Neuronal stem cell (in vitro differentiated cells): ENCODE measurements around the gene SEMA6A.

Source experiments
- DNase-seq: peaks from one replicate; pipeline ENCODE4 v3.0.0-alpha.2; 2013; ENCODE audit warnings: low spot score
- H2AFZ ChIP-seq: one replicate; pipeline ENCODE4 v1.6.1; 2013; ENCODE audit warnings: mild to moderate bottlenecking, low read length, inconsistent platforms
- H2AK5ac ChIP-seq: 2 replicates; pipeline ENCODE4 v1.6.1; 2013; ENCODE audit warnings: low read depth, mild to moderate bottlenecking, inconsistent platforms, low read length, moderate library complexity, mixed read lengths
- H2BK120ac ChIP-seq: 2 replicates; pipeline ENCODE4 v1.6.1; 2013; ENCODE audit warnings: low read depth, mild to moderate bottlenecking, inconsistent platforms, low read length, moderate library complexity, mixed read lengths
- H2BK12ac ChIP-seq: one replicate; pipeline ENCODE4 v1.6.1; 2013; ENCODE audit warnings: low read length, inconsistent platforms
- H2BK15ac ChIP-seq: 2 replicates; pipeline ENCODE4 v1.6.1; 2013; ENCODE audit warnings: mild to moderate bottlenecking, low read length, inconsistent platforms, mixed read lengths
- H2BK5ac ChIP-seq: one replicate; pipeline ENCODE4 v1.6.1; 2013; ENCODE audit warnings: inconsistent platforms, mild to moderate bottlenecking, low read length, moderate library complexity
- H3K14ac ChIP-seq: one replicate; pipeline ENCODE4 v1.6.1; 2013; ENCODE audit warnings: low read length, inconsistent platforms
- H3K18ac ChIP-seq: 2 replicates; pipeline ENCODE4 v1.6.1; 2013; ENCODE audit warnings: low read length, inconsistent platforms
- H3K23ac ChIP-seq: 2 replicates; pipeline ENCODE4 v1.6.1; 2013; ENCODE audit warnings: low read depth, mild to moderate bottlenecking, mixed read lengths, low read length, inconsistent platforms; ENCODE audit not compliant: poor library complexity
- H3K27ac ChIP-seq: replicated peaks from 3 replicates; pipeline ENCODE4 v1.5.1; 2013; ENCODE audit warnings: low read length, inconsistent platforms
- H3K27me3 ChIP-seq, 3 experiments: 2 replicates each; pipeline ENCODE4 v1.6.1; 2013; ENCODE audit warnings: low read length in 3 of 3, mild to moderate bottlenecking in 2 of 3, inconsistent platforms in 1 of 3, low read depth in 1 of 3, mixed read lengths in 1 of 3, moderate library complexity in 1 of 3; ENCODE audit not compliant: control insufficient read depth in 3 of 3, insufficient read depth in 3 of 3
- H3K36me3 ChIP-seq, 2 donors: replicated peaks in 1 of 2; 2 replicates each; pipeline ENCODE4 v1.6.1; 2013; ENCODE audit warnings: low read length in 2 of 2; ENCODE audit not compliant: control insufficient read depth in 2 of 2, insufficient read depth in 2 of 2
- H3K4ac ChIP-seq: 2 replicates; pipeline ENCODE4 v1.6.1; 2013; ENCODE audit warnings: inconsistent platforms, mild to moderate bottlenecking, low read length, moderate library complexity
- H3K4me1 ChIP-seq, 2 donors: 1 replicate in 1 of 2; 2 replicates in 1 of 2; pipeline ENCODE4 v1.6.1; 2013; ENCODE audit warnings: low read length in 2 of 2, low read depth in 1 of 2; ENCODE audit not compliant: control insufficient read depth in 2 of 2, insufficient read depth in 1 of 2
- H3K4me2 ChIP-seq: one replicate; pipeline ENCODE4 v1.6.1; 2013; ENCODE audit warnings: mild to moderate bottlenecking, low read length, inconsistent platforms; ENCODE audit not compliant: insufficient read depth, poor library complexity, severe bottlenecking
- H3K4me3 ChIP-seq, 2 donors: 2 replicates each; pipeline ENCODE4 v1.5.1; 2013; ENCODE audit warnings: low read length in 2 of 2, mild to moderate bottlenecking in 2 of 2, inconsistent platforms in 1 of 2, moderate library complexity in 1 of 2
- H3K79me1 ChIP-seq: one replicate; pipeline ENCODE4 v1.6.1; 2013; ENCODE audit warnings: low read depth, mild to moderate bottlenecking, inconsistent platforms, low read length, moderate library complexity
- H3K9ac ChIP-seq: one replicate; pipeline ENCODE4 v1.6.1; 2013; ENCODE audit warnings: mild to moderate bottlenecking, low read depth, low read length, inconsistent platforms; ENCODE audit not compliant: poor library complexity
- H3K9me3 ChIP-seq, 2 donors: replicated peaks in 1 of 2; 2 replicates each; pipeline versions ENCODE3 to v1.6.1; 2013; ENCODE audit warnings: low read length in 2 of 2, mild to moderate bottlenecking in 2 of 2, inconsistent platforms in 1 of 2, low read depth in 1 of 2, mixed read lengths in 1 of 2, moderate library complexity in 1 of 2; ENCODE audit not compliant: control insufficient read depth in 2 of 2, insufficient read depth in 1 of 2
- H4K8ac ChIP-seq: one replicate; pipeline ENCODE4 v1.6.1; 2013; ENCODE audit warnings: low read depth, mild to moderate bottlenecking, inconsistent platforms, low read length, moderate library complexity
- H4K91ac ChIP-seq: one replicate; pipeline ENCODE4 v1.6.1; 2013; ENCODE audit warnings: low read length, low read depth, mild to moderate bottlenecking, inconsistent platforms; ENCODE audit not compliant: poor library complexity
- WGBS, 2 donors: extraction: QIAGEN DNeasy Blood & Tissue Kit; methylation state at CpG; one replicate each; pipeline ENCODE4 v1.1.7; 2013; ENCODE audit warnings: missing lambda C conversion rate in 2 of 2, mixed read lengths in 1 of 2; ENCODE audit not compliant: insufficient read length in 2 of 2, insufficient replicate concordance in 1 of 2; ENCODE audit errors: extremely low coverage in 2 of 2; 5-methylcytosine and 5-hydroxymethylcytosine counted together

Gene SEMA6A

GRCh38 chr5:116583085-116583861 is 8.7 kb upstream of the SEMA6A start:
- Histone ChIP-seq H3K23ac (no peak overlapping the region), H3K27me3 (no peaks in the 10 kb centered on the region), H3K27ac (no peak overlapping the region), H4K8ac (no peak overlapping the region), H2BK12ac (no peak overlapping the region), H2AFZ (no peak overlapping the region), H3K4me1 (no peaks in the 10 kb centered on the region), H2BK120ac (no peak overlapping the region), H2AK5ac (no peak overlapping the region), H4K91ac (no peak overlapping the region), H3K79me1 (no peaks in the 10 kb centered on the region), H3K14ac (no peak overlapping the region), H3K4me2 (no peak overlapping the region), H3K36me3 (no peaks in the 10 kb centered on the region), H3K4me3 (no peak overlapping the region), H3K18ac (no peak overlapping the region), H2BK15ac (no peak overlapping the region), H2BK5ac (no peak overlapping the region), H3K9me3 (no peaks in the 10 kb centered on the region), H3K4ac (no peak overlapping the region), H3K9ac (no peak overlapping the region)
- DNase-seq: no peak

- H3K9ac ChIP-seq: no peak overlapping the region
- H4K8ac ChIP-seq: no peak overlapping the region
- H2AK5ac ChIP-seq: no peak overlapping the region
- no peak overlapping the region for H3K18ac ChIP-seq
- no peaks in the 10 kb centered on the region for H3K36me3 ChIP-seq
- no peak overlapping the region for H3K27ac ChIP-seq
- no peaks in the 10 kb centered on the region for H3K4me1 ChIP-seq
- no peak overlapping the region for H3K23ac ChIP-seq
- H3K27me3 ChIP-seq: no peaks in the 10 kb centered on the region
- 100% methylated on average over 1 of the region's 1 CpG; no CpG with 5 or more reads in 1 of the 2 donors for WGBS, 2 donors
- H3K9me3 ChIP-seq: no peaks in the 10 kb centered on the region
- no peak overlapping the region for H2BK12ac ChIP-seq
- H2BK120ac ChIP-seq: no peak overlapping the region
- H3K4me3 ChIP-seq: no peak overlapping the region
- H4K91ac ChIP-seq: no peak overlapping the region
- H3K4ac ChIP-seq: no peak overlapping the region
- no peak overlapping the region for H2AFZ ChIP-seq
- no peak overlapping the region for H3K14ac ChIP-seq
- H3K4me2 ChIP-seq: no peak overlapping the region
- DNase-seq: no peak
- no peak overlapping the region for H2BK15ac ChIP-seq
- no peak overlapping the region for H2BK5ac ChIP-seq
- no peaks in the 10 kb centered on the region for H3K79me1 ChIP-seq
Observed at GRCh38 chr5:116581910-116582309, 7.3 kb upstream of the SEMA6A start.

- no peak overlapping the region for H3K9ac ChIP-seq
- H2BK15ac ChIP-seq: no peak overlapping the region
- WGBS, 2 donors: no CpG with 5 or more reads among the region's 6 CpGs
- H3K18ac ChIP-seq: no peak overlapping the region
- no peak overlapping the region for H2BK120ac ChIP-seq
- no peak overlapping the region for H2BK5ac ChIP-seq
- no peak overlapping the region for H3K27ac ChIP-seq
- DNase-seq: no peak
- no peak overlapping the region for H3K4me3 ChIP-seq
- no peaks in the 10 kb centered on the region for H3K27me3 ChIP-seq
- no peaks in the 10 kb centered on the region for H3K9me3 ChIP-seq
- H3K23ac ChIP-seq: no peak overlapping the region
- no peaks in the 10 kb centered on the region for H3K36me3 ChIP-seq
- H3K4me2 ChIP-seq: no peak overlapping the region
- H4K91ac ChIP-seq: no peak overlapping the region
- no peaks in the 10 kb centered on the region for H3K4me1 ChIP-seq
- no peak overlapping the region for H3K14ac ChIP-seq
- no peak overlapping the region for H2BK12ac ChIP-seq
- H2AFZ ChIP-seq: no peak overlapping the region
- H3K4ac ChIP-seq: no peak overlapping the region
- H2AK5ac ChIP-seq: no peak overlapping the region
- no peaks in the 10 kb centered on the region for H3K79me1 ChIP-seq
- no peak overlapping the region for H4K8ac ChIP-seq
Observed at GRCh38 chr5:116579144-116579543, 4.5 kb upstream of the SEMA6A start.

- Histone ChIP-seq H2BK12ac (no peak overlapping the region), H2AK5ac (no peak overlapping the region), H3K9ac (no peak overlapping the region), H3K27ac (no peak overlapping the region), H3K4me1 (no peaks in the 10 kb centered on the region), H3K27me3 (no peaks in the 10 kb centered on the region), H4K91ac (no peak overlapping the region), H2BK120ac (no peak overlapping the region), H3K18ac (no peak overlapping the region), H3K23ac (no peak overlapping the region), H3K14ac (no peak overlapping the region), H2BK15ac (no peak overlapping the region), H2BK5ac (no peak overlapping the region), H3K4ac (no peak overlapping the region), H3K36me3 (no peaks in the 10 kb centered on the region), H3K79me1 (no peaks in the 10 kb centered on the region), H3K4me3 (no peak overlapping the region), H2AFZ (no peak overlapping the region), H3K9me3 (no peaks in the 10 kb centered on the region), H4K8ac (no peak overlapping the region), H3K4me2 (no peak overlapping the region)
- no peak for DNase-seq
- no CpG with 5 or more reads among the region's 3 CpGs for WGBS, 2 donors
Observed at GRCh38 chr5:116578676-116579075, 4.1 kb upstream of the SEMA6A start.
